Measurements from ENCODE around the gene FAS.

Gene FAS

GRCh38 chr10:88980800-88981199 lies 9.8 kb upstream of the FAS start:
- ChIA-PET CTCF (interaction anchor here (1.3 kb wide), 1 partner anchor 46 kb away, joined by 3 read pairs; no protein-coding TSS in a partner anchor), POLR2A (no interaction called here)
- TF ChIP-seq PRDM10 (tag by site-specific recombination; IDR thresholded peaks at IDR 0.05) (no peak), ZNF549 (tag by site-specific recombination; IDR thresholded peaks at IDR 0.05) (no peak), ZSCAN16 (tag by site-specific recombination; IDR thresholded peaks at IDR 0.05) (no peak), AEBP2 (tag by site-specific recombination; IDR thresholded peaks at IDR 0.05; ENCODE audit: borderline replicate concordance) (no peak), ZNF157 (tag by site-specific recombination; IDR thresholded peaks at IDR 0.05) (no peak)
- Histone ChIP-seq H3K4me3 (ENCODE audit: low read depth, low read length) (no peak overlapping the region), H3K4me1 (ENCODE audit: control insufficient read depth, insufficient read depth, low read length) (peaks cover 12% of the 10 kb centered on the region), H3K9me3 (ENCODE audit: control insufficient read depth, insufficient read depth, low read depth, low read length) (no peaks in the 10 kb centered on the region), H3K27ac (ENCODE audit: extremely low read depth, low read depth, low read length) (no peak overlapping the region), H3K36me3 (ENCODE audit: control insufficient read depth in 2 of 2, insufficient read depth in 1 of 2, low read length in 2 of 2) (no peaks in the 10 kb centered on the region)

- CTCF ChIA-PET: interaction anchor here (1.0 kb wide), 1 partner anchor 220 kb away, joined by 3 read pairs; no protein-coding TSS in a partner anchor
- peaks cover 0 to under 1% of the 10 kb centered on the region in 2 experiments; a peak in 1 of 3 replicates for H3K36me3 ChIP-seq (ENCODE audit: control insufficient read depth in 2 of 2, insufficient read depth in 1 of 2, low read length in 2 of 2)
- POLR2A ChIA-PET: no interaction called here
- no peaks in the 10 kb centered on the region for H3K9me3 ChIP-seq (ENCODE audit: control insufficient read depth, insufficient read depth, low read depth, low read length)
- peaks cover 11% of the 10 kb centered on the region for H3K4me1 ChIP-seq (ENCODE audit: control insufficient read depth, insufficient read depth, low read length)
- TF ChIP-seq ZBTB48 (tag by site-specific recombination; IDR thresholded peaks at IDR 0.05) (no peak), ZNF37A (tag by site-specific recombination; IDR thresholded peaks at IDR 0.05) (no peak), KLF10 (tag by site-specific recombination; IDR thresholded peaks at IDR 0.05) (no peak), ZNF843 (tag by site-specific recombination; IDR thresholded peaks at IDR 0.05) (no peak), ZNF704 (tag by site-specific recombination; IDR thresholded peaks at IDR 0.05) (no peak), GFI1B (tag by site-specific recombination; IDR thresholded peaks at IDR 0.05) (no peak), GLIS1 (tag by site-specific recombination; IDR thresholded peaks at IDR 0.05) (no peak), ZNF571 (tag by site-specific recombination; IDR thresholded peaks at IDR 0.05) (no peak), ZNF521 (tag by site-specific recombination; IDR thresholded peaks at IDR 0.05) (no peak), ZNF394 (tag by site-specific recombination; IDR thresholded peaks at IDR 0.05; ENCODE audit: borderline replicate concordance) (no peak), ZNF514 (tag by site-specific recombination; IDR thresholded peaks at IDR 0.05) (no peak), ZNF664 (tag by site-specific recombination; IDR thresholded peaks at IDR 0.05) (no peak), ZSCAN18 (tag by site-specific recombination; IDR thresholded peaks at IDR 0.05) (no peak), ZNF654 (tag by site-specific recombination; IDR thresholded peaks at IDR 0.05; ENCODE audit: low read depth) (no peak), HOXD13 (CRISPR knock-in tag; IDR thresholded peaks at IDR 0.05; ENCODE audit: borderline replicate concordance) (no peak), HOXC10 (CRISPR knock-in tag; IDR thresholded peaks at IDR 0.05) (no peak), ZSCAN5A (tag by site-specific recombination; IDR thresholded peaks at IDR 0.05) (no peak), ZNF292 (tag by site-specific recombination; IDR thresholded peaks at IDR 0.05; ENCODE audit: borderline replicate concordance, low read depth) (no peak), ZNF239 (tag by site-specific recombination; IDR thresholded peaks at IDR 0.05) (no peak), ZNF488 (tag by site-specific recombination; IDR thresholded peaks at IDR 0.05) (no peak)
- H3K4me3 ChIP-seq (ENCODE audit: low read depth, low read length): no peak overlapping the region
- no peak overlapping the region for H3K27ac ChIP-seq (ENCODE audit: extremely low read depth, low read depth, low read length)
Measured at GRCh38 chr10:88981435-88981834, 9.2 kb upstream of the FAS start.
